G401.6 (cell line): ENCODE results near the gene MCM5.

ENCODE experiments used
- FAIRE-seq: peaks from 2 replicates; lab custom pipeline; 2012; peaks lifted over from hg19 to GRCh38; lab: Jason Lieb, UNC

MCM5 gene

DNA sequence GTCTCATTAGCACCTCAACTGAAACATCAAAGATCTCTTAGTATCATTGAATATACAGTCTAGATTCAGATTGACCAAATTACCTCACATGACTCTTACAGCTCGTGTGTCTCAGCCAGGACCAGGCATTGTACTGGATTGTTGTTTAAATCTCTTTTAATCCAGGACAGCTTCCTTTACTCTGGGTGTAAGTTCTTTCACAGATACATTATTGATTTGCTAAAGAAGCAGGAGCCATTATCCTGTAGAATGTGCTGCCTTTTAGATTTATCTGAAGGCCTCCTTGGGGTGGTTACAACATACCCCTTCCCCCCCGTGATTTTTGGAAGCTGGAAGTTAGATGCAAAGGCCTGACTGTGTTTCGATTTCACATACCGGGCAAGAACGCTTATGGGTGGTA, 4.2 kb downstream of the MCM5 start:
- FAIRE-seq, result no peak

DNA sequence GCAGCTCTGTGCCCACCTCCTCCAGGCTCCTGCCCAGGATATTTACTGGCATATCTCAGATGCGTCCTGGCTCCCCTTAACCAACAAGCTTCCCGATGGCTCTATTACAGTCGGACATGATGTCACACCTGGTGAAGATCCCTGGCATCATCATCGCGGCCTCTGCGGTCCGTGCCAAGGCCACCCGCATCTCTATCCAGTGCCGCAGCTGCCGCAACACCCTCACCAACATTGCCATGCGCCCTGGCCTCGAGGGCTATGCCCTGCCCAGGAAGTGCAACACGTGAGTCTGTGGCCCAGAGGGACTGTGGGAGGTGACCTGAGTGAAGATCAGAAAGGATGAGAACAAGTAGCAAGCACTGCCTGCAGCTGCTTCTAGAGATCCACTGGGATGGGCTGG, 6.5 kb downstream of the MCM5 start:
- FAIRE-seq, result no peak

DNA sequence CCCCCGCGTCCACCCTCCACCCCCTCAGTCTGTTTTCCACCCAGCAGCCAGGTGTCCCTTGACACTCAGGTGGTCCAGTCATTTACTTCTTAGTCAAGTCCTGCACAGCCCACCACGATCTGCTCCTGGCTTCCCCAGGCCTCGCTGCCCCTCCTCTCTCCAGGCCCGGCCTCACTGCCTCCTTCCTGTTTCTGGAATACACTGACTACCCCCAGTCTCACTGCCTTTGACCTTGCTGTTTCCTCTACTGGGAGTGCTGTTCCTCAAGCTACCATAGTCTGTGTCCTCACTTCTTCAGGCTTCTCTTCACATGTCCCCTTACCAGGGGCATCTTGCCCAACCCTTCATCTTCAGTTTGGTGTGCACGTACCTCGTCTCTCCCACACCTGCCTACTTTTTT, 7.4 kb downstream of the MCM5 start:
- no peak for FAIRE-seq

DNA sequence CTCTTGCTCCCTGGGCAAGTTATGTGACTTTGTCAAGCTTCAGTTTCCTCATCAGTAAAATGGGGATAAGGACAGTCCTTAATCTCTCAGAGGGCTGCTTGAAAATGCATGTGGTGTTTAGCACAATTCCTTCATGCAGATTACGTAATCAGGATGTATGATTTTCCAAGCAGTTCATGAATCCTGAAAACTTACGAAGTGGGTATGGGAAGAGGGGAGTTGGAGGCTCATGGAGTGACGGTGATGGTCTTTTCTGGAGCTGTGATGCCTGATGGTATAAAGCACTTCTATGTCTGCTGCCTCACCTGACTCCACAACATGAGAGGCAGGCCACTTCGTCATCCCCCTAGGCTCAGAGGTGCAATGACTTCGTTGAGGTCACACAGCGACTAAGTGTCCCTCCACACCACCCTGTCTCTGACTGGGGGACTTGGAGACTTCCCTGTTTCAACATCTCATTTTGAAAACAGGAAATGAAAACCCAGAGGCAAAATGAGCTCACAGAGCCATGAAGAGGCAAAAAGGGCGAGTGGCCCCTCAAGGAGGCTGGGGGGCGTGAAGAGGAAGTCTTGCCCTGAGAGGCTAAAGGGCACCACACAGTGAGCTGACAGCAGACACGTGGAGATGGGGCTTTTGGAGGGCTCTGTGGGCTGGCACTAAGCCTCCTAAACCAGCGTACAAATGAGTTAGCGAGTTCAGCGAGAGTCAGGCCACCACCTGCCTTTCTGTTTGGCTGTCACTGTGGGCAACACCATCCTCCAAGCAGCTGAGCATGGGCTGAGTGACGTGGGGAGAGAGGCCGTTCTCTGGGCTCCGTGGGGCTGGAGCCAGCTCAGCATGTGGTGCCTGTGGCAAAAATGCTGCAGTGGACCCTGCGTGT, 10.1 kb downstream of the MCM5 start:
- FAIRE-seq, result no peak

DNA sequence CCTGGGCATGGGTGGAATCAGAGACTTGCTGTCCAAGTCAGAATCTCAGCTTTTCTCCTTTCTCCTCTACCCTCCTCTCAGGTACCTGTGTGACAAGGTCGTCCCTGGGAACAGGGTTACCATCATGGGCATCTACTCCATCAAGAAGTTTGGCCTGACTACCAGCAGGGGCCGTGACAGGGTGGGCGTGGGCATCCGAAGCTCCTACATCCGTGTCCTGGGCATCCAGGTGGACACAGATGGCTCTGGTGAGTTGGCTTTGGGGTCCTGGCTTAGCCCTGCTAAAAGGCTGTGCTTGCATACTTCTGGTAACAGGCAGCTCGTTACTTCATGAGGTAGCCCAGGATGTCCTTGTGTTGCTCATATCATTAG, 10.7 kb downstream of the MCM5 start:
- no peak for FAIRE-seq

DNA sequence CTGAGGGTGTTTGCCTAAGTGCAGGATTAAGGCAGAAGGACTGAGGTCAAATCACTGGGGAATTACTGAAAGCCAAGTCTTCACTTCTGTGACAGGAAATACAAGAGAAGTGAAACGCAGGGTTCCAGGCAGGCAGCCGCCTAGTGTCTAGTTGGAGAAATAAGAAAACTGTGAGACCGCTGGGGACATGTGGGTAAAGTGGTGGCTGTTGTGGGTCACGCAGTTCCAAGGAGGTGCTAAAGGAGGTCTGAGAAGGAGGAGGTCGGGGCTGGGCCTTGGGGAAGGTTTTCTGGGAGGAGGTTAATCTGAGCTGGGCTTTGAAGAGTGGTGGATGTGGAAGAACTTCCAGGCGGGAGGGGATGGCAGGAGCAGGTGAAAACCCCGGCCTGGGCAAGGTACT, 11.2 kb downstream of the MCM5 start:
- FAIRE-seq, result no peak

DNA sequence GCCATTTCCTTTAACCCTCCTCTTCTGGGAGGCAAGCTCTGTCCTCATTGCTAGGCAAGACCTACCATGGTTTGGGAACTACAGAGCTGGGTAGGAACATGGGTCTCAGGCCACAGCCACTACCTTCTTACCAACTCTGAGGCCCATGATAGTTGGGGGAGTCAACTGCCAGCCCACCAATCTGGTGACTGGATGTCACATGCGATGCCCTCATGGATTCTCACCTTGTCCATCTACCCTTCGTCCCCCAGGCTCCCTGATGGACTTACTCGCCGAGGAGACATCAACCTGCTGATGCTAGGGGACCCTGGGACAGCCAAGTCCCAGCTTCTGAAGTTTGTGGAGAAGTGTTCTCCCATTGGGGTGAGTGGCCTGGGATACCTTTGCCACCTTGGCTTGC, 13.7 kb downstream of the MCM5 start:
- FAIRE-seq, result no peak

DNA sequence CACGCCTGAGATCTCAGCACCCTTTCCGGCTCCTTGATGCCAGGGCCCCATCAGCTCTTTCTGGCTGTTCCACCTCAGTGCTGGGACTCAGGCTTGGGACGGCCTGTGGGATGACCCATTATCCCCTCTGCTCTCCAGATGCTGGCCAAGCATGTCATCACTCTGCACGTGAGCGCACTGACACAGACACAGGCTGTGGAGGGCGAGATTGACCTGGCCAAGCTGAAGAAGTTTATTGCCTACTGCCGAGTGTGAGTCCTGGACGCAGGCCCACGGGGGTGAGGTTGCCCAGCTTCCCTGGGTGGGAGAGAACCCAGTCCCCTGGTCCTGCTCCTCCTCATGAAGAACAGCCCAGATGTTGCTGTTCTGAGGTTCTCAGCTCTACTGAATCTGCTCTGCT, 17.7 kb downstream of the MCM5 start:
- FAIRE-seq, result no peak

DNA sequence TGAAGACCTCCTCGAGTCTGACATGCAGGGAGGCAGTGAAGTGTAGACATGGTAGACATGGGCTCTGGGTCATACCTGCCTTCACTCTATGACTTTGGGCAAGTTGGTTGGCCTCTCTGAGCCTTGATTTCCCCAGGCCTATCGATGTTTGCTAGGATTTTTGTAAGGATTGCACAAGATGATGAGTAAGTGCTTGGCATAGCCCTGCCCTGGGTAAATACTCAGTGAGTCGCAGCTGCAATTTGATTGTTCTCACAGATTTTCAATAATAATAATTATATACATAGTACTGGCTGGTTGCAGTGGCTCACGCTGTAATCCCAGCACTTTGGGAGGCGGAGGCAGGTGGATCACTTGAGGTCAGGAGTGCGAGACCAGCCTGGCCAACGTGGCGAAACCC, 18.1 kb downstream of the MCM5 start:
- no peak for FAIRE-seq

DNA sequence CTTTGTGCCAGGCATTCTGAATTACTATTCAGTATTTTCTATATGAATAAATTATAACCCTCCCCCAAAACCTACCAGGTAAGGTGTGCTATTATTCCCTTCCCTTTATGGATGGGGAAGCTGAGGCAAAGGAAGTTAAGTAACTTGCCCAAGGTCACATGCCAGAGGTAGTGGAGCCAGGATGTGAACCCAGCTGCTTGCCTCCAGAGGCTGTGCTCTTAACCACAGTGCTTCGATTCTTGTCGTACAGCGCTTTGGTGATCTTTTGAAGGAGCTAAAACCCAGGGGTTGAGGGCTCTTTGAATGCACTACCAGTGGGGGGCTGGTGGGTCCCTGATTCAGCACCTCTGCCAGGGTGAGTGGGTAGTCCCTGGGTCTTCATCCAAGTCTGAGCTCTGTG, 18.8 kb downstream of the MCM5 start:
- FAIRE-seq, result no peak

DNA sequence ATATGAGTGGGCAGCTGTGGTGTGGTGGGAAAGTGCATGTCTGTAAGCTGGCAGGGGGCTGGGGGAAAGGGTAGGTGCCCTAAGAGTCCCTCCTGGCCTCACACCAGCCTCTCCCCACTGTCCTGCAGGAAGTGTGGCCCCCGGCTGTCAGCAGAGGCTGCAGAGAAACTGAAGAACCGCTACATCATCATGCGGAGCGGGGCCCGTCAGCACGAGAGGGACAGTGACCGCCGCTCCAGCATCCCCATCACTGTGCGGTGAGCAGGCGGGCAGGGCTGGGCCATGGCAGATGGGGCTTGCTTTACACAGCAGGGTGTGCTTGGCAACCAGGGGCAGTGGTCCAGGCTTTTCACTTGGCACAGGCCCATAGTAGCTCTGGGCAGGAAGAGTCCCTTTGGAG, 19.8 kb downstream of the MCM5 start:
- no peak for FAIRE-seq

DNA sequence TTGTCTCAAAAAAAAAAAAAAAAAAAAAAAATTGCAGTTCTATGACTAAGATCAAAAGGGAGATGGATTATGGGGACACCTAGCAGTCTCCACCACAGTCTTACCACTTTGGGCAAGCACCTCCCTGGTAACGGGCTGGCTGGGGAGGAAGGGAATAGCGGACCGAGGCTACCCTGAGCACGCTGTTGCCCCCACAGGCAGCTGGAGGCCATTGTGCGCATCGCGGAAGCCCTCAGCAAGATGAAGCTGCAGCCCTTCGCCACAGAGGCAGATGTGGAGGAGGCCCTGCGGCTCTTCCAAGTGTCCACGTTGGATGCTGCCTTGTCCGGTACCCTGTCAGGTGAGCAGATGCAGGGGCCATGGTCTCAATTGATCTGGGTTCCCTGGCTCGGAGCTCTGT, 21.2 kb downstream of the MCM5 start:
- FAIRE-seq, result no peak

DNA sequence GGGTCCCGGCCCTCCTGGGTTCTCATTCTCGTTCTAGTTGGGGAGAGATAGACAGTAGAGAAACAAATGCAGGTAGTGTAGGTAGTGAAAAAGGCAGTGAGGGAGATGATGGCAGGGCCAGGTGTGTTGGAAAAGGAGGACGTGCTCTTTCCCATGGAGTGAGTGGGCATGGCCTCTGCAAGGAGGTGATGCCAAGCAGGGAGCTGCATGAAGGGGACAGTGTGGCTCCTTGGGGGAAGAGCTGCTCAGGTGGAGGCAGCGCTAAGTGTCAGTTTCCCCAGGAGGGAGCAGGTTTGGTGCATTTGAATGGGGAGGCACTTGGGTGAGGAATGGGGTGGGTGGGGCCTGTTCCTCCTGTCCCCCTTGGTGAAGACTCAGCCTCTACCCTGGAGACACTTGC, 22.2 kb downstream of the MCM5 start:
- FAIRE-seq, result no peak

DNA sequence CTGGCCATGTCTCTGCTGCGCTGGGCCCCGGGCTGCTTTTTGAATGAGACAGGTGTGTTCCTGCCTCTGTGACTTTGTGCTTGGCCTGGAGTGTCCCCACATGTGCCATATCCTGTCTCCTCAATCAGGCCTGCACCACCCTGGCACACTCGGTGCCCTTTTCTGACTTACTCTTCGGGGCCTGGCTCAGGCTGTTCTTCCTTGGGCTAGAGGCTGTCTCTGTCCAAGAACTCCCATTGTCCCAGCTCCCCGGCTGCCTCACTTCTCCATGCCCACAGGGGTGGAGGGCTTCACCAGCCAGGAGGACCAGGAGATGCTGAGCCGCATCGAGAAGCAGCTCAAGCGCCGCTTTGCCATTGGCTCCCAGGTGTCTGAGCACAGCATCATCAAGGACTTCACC, 23.0 kb downstream of the MCM5 start:
- FAIRE-seq, result no peak

DNA sequence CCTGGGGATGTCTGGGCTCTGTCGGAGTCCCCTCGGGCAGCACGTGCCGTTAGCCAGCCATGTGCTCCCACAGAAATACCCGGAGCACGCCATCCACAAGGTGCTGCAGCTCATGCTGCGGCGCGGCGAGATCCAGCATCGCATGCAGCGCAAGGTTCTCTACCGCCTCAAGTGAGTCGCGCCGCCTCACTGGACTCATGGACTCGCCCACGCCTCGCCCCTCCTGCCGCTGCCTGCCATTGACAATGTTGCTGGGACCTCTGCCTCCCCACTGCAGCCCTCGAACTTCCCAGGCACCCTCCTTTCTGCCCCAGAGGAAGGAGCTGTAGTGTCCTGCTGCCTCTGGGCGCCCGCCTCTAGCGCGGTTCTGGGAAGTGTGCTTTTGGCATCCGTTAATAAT, 24.1 kb downstream of the MCM5 start:
- no peak for FAIRE-seq

DNA sequence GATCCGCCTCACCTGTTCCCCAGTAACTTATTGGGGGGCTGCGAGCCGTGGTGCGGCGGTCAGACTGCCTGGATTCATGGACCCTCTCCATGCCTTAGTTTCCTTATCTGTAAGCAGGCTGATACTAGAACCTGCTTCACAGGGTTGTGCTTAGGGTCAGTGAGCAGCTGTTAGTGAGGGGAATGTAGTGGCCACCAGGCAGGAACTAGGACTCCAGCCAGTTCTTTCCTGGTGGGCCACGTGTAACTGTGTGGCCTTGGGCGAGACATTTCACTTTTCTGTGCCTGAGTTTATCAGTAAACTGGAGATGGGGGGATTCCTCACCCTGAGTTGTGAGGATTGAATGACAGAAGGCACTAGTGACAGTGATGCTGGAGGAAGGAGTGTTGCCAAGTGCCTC, 24.8 kb downstream of the MCM5 start:
- no peak for FAIRE-seq

DNA sequence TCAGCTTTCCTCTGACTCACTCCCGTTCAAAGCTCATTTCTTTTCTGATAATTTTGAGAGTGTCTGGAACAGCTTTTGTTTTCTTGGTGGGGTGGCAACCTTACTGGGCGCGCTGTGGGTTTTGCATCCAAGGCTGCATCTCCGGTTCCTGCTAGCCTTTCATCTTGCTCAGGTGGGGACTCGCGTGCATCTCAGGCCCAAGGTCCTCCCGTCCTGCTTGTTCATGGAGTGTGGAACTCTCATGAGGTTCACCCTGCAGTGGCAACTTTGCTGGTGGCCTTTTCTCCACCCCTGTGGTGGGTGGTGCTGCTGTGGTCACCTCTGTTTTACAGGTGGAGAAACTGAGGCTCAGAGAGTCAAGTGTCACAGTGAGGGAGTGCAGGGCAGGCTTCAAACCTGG, 25.6 kb downstream of the MCM5 start:
- no peak for FAIRE-seq

DNA sequence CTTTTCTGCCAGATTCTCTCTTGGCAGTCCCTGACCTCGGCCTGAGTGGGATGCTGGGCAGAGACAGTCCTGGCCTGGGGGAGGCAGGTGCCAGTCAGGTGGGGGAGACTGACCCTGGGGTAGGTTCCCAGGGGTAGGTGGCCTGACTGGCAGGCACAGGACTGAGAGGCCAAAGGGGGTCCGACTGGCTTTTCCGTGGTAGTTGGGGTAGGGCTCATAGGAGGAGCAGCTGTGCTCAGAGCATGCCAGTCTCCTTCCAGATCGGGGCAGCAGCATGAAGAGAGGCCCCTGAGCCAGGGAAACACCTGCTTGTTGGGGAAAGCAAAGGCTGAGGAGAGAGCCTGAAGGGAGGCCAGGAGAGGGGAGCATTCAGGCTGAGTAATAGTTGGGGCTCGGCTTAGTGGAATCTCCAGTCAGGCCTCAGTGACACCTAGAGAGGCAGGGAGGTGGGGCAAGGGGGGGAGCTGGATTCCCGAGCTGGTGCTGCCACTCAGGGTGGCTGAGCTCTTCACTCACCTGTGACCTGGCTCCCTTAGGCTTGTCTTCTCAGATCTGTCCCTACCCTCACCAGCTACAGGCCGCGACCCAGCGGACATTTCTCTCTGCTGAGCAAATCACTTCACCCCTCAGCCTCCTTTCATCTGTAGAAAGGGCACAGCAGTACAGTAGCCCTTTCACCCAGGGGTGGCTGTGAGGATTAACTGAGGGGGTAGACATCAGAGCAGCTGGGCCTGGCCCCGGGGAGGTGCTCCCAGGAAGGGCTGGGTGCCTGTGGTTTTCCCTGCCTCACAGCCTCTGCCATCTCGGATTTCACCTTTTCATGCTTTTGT, 26.2 kb downstream of the MCM5 start:
- FAIRE-seq, result no peak

DNA sequence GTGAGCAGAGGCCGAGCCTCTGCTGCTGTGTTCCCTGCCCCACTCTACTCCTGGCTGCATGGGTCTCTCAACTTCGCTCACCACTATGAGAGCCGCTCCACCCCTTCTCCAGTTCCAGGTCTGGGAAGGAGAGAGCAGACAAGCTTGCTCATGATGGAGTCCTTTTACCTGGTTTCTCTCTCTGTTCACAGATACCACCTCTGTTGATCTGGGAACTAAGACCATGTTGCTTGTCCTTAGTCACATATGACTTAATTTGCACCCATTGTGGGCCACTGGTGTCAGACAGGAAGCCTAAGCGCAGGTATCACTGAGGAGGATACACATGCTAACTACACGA, 26.8 kb downstream of the MCM5 start:
- no peak for FAIRE-seq

DNA sequence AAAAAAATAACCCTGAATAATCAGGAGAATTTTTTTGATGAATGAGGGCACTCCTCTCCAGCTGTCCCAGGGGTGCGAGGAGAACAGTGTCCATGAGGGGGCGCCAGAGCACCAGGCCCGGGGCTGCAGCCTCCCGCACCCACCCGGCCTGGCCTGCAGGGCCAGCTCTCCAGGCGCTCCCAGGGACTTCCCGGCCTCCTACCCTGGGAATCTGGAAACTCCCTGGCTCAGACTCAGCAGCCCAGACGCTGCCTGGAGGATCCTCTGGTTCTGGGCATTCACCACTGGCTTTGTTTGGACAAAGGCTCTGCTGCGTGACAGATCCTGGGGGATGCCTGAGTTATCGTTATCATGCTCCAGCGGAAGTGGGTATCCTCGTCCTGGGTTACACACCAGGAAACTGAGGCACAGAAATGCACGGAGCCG, 31.0 kb downstream of the MCM5 start:
- FAIRE-seq, result peak; percentile 63

DNA sequence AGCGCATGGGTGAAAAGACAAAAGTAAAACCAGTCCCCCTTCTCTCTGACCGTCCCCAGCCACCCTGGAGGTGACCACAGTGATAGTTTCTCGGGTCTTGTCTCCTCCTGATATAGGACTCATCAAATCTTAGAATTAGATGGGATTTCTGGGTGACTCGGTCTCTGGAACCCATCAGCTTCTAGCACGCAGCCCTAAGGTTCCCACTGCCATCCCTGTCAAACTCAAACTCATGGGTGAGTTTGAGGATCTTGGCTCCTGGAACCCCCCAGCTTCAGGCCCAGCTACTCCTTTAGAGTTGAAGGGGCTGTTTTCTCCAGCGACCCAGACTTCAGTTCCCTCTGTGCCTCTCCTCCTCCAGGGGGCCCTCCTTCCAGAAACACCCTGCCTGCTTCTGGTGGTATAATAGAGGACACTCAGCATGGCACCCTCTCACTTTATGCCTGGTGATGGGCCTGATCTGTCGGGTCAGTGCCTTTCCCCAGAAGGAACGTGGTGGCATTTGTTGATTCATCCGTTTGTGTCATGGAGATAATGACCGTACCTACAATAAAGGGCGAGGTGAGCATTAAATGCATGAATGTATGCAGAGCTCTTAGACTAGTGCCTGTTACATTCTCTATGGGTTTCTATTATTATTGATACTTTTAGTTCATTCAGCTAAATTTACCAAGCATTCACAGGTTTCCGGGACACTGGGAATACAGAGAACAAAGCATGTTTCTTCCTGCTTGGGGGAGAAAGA, 31.7 kb downstream of the MCM5 start:
- FAIRE-seq, result no peak

DNA sequence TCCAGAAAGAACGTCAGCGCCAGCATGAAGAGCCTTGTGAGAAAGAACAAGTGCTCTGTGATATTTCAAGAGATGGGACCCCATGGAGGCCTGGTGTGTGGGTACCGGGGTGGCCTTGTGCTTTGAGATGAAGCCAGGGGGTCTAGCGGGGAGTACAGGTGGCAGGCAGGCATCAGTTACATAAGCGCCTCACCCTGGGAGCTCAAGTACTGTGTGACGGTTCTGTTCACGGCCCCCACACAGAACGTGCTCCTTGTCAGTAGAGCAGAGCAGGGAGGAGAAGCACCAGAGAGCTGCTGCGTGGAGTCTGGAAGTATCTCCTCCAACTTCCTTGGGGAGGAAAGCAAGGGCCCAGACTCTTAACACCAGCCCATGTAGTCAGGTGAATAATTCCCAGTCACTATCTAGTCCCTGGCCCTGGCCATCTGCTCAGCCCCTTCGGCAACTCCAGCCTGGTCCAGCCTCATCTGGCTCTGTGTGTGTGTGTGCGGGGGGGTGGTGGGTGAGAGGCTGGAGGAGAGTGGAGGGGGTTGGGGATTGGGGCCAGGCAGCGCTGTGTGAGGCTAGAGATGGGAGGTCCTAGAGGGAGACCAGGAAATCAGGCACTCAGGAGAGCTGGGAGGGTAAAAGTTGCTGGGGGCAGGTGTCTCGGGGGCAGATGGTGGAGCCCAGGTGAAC, 32.4 kb downstream of the MCM5 start:
- no peak for FAIRE-seq
